K562 (cell line): ENCODE data around the gene ABCG1. TPM values are rescaled to one million over a fixed set of nuclear protein-coding genes. Genes with fewer than 3 reads are reported as not detected.

Source experiments
- ATAC-seq: fragments of 200-7000 bp; cut with Tn5 transposase; 3 replicates; pipeline ENCODE4 v1.9.1; 2020; ENCODE audit warnings: moderate library complexity
- BruUV-seq: library from RNA; stranded (reverse); fragments of 400-500 nt; replicated peaks from 2 replicates; lab custom pipeline; 2021; lab: Mats Ljungman, UMichigan
- CTCF ChIA-PET: fragments of 300-600 bp; formaldehyde crosslinking; extraction: SDS; loops from one replicate; lab custom pipeline; 2021; ENCODE audit warnings: low intra/inter-chr PET ratio; lab: Yijun Ruan, JAX
- POLR2A ChIA-PET: fragments of 300-600, 350-650 bp; sonication (Branson Sonifier 250); formaldehyde crosslinking; extraction: SDS; loops from one replicate; lab custom pipeline; 2021; ENCODE audit warnings: antibody characterized with exemption, inconsistent platforms; lab: Yijun Ruan, JAX
- DNase-seq, 4 experiments: peaks; one replicate each; pipeline versions ENCODE4 v3.0.0 to v3.0.0-alpha.2; 2011 to 2018; ENCODE audit warnings: low spot score in 3 of 4, mixed read lengths in 3 of 4; ENCODE audit errors: extremely low read depth in 1 of 4
- FAIRE-seq: peaks from 2 replicates; lab custom pipeline; 2011; peaks lifted over from hg19 to GRCh38; lab: Jason Lieb, UNC
- H2AFZ ChIP-seq: 2 replicates; pipeline ENCODE4 v1.6.0; 2011; ENCODE audit warnings: low read depth, low read length, control low read depth, inconsistent platforms
- H3K27ac ChIP-seq: fragments of 200-600 bp; 3 replicates; pipeline ENCODE4 v1.8.0; 2011; ENCODE audit warnings: low read depth, mild to moderate bottlenecking, control low read depth, inconsistent platforms, low read length, moderate library complexity, mixed read lengths; ENCODE audit errors: extremely low read depth
- H3K27me3 ChIP-seq, 2 experiments: fragments of 300-600 bp in 1 of 2; 2 replicates in 1 of 2; 3 replicates in 1 of 2; pipeline versions ENCODE4 v1.6.0 to v1.8.0; 2011; ENCODE audit warnings: inconsistent platforms in 2 of 2, low read length in 2 of 2, mild to moderate bottlenecking in 1 of 2, mixed read lengths in 1 of 2, moderate library complexity in 1 of 2; ENCODE audit not compliant: control insufficient read depth in 2 of 2, insufficient read depth in 2 of 2
- H3K36me3 ChIP-seq: fragments of 300-600 bp; 3 replicates; pipeline ENCODE4 v1.8.0; 2011; ENCODE audit warnings: mild to moderate bottlenecking, low read length, inconsistent platforms; ENCODE audit not compliant: control insufficient read depth, insufficient read depth
- H3K4me1 ChIP-seq, 2 experiments: fragments of 200-600 bp in 1 of 2; replicated peaks in 1 of 2; 2 replicates in 1 of 2; 3 replicates in 1 of 2; pipeline versions ENCODE4 v1.5.1 to v1.8.0; 2011; ENCODE audit warnings: inconsistent platforms in 2 of 2, low read length in 2 of 2, mild to moderate bottlenecking in 1 of 2, mixed read lengths in 1 of 2, moderate library complexity in 1 of 2; ENCODE audit not compliant: control insufficient read depth in 2 of 2, insufficient read depth in 2 of 2
- H3K4me2 ChIP-seq: 2 replicates; pipeline ENCODE4 v1.6.1; 2011; ENCODE audit warnings: low read length, control low read depth, inconsistent platforms, mixed read lengths; ENCODE audit not compliant: insufficient read depth
- H3K4me3 ChIP-seq: fragments of 200-600 bp; sonication (generic), shearing (Covaris generic); 2 replicates; pipeline ENCODE4 v1.5.1; 2016; ENCODE audit warnings: control low read depth, inconsistent platforms
- H3K79me2 ChIP-seq: fragments of 200-600 bp; 3 replicates; pipeline ENCODE4 v1.8.0; 2011; ENCODE audit warnings: low read length, inconsistent platforms; ENCODE audit not compliant: control insufficient read depth, insufficient read depth
- H3K9ac ChIP-seq, 2 experiments: 2 replicates each; pipeline versions ENCODE4 v1.6.0 to v1.6.1; 2011; ENCODE audit warnings: low read depth in 2 of 2, low read length in 2 of 2, control low read depth in 1 of 2, inconsistent platforms in 1 of 2, mild to moderate bottlenecking in 1 of 2, mixed read lengths in 1 of 2; ENCODE audit not compliant: insufficient read depth in 1 of 2
- H3K9me1 ChIP-seq: one replicate; pipeline ENCODE4 v1.6.0; 2011; ENCODE audit warnings: inconsistent platforms, mild to moderate bottlenecking, low read length, moderate library complexity; ENCODE audit not compliant: control insufficient read depth, insufficient read depth
- H3K9me3 ChIP-seq: replicated peaks from 2 replicates; pipeline ENCODE4 v1.5.1; 2011; ENCODE audit warnings: low read depth, low read length, inconsistent platforms; ENCODE audit not compliant: control insufficient read depth, insufficient read depth
- H4K20me1 ChIP-seq: replicated peaks from 2 replicates; pipeline ENCODE4 v1.6.1; 2011; ENCODE audit warnings: low read length, inconsistent platforms, mixed read lengths; ENCODE audit not compliant: control insufficient read depth, insufficient read depth
- ERF ChIP-seq: fragments of 450-650 bp; formaldehyde crosslinking; IDR thresholded peaks from 2 replicates; pipeline ENCODE4 v1.4.0; 2020; ENCODE audit warnings: mild to moderate bottlenecking, mixed read lengths
- POLR3A ChIP-seq: IDR thresholded peaks from 2 replicates; pipeline ENCODE4 v1.6.1; 2011; ENCODE audit warnings: borderline replicate concordance, mild to moderate bottlenecking, moderate library complexity; ENCODE audit not compliant: insufficient read length, insufficient read depth; ENCODE audit errors: extremely low read depth
- ZNF263 ChIP-seq: sonication (generic); formaldehyde crosslinking; IDR thresholded peaks from 2 replicates; pipeline ENCODE4 v1.8.0; 2022; ENCODE audit warnings: mild to moderate bottlenecking, missing genetic modification reagents, borderline replicate concordance
- WGBS: fragments of 100-300 bp; shearing (Covaris generic); methylation state at CpG from one replicate; pipeline ENCODE4 v1.1.6; 2016; ENCODE audit warnings: low coverage, mixed read lengths; ENCODE audit not compliant: insufficient coverage; ENCODE audit errors: missing lambda C conversion rate; 5-methylcytosine and 5-hydroxymethylcytosine counted together
- in situ Hi-C: fragments of 300-500 bp; cut with MboI; formaldehyde crosslinking; loops from 4 replicates; pipeline ENCODE4 v1.15.0; 2018; ENCODE audit warnings: inconsistent platforms, mixed read lengths
- intact Hi-C: fragments of 100-400 bp; cut with micrococcal nuclease; formaldehyde crosslinking; loops from 2 replicates; pipeline ENCODE4 v1.14.2; 2022
- polyA plus RNA-seq, 8 experiments: library from polyadenylated mRNA; depleted of rRNA in 4 of 8; stranded (reverse) in 5 of 8; unstranded in 3 of 8; fragments of >200 nt; fragmentation: Nextera tagmentation in 2 of 8; fragmentation: Illumina TruSeq in 1 of 8; extraction: Ambion mirVana in 2 of 8; extraction: Trizol in 1 of 8; gene quantifications; 2 replicates each; pipeline versions ENCODE4 v1.2.1 to v1.2.3, GENCODE V29; 2011 to 2014; ENCODE audit warnings: inconsistent platforms in 1 of 8, missing spikeins in 1 of 8
- total RNA-seq, 7 experiments: library from RNA; depleted of rRNA in 6 of 7; stranded (reverse); fragments of >200 nt in 6 of 7; fragmentation: Illumina TruSeq in 2 of 7; extraction: Trizol in 2 of 7; gene quantifications; 2 replicates each; pipeline versions ENCODE4 v1.2.1 to v1.2.3, GENCODE V29; 2011 to 2021; ENCODE audit warnings: low replicate concordance in 1 of 7

Gene ABCG1
- total and polyA plus RNA-seq, 9 of the 15 experiments (the other 6 are each of a cell fraction or from before 2014, with no cell fraction given): 0.04 to 0.09 TPM; not detected in 7

- no peaks in the 10 kb centered on the region for H3K36me3 ChIP-seq
- no peaks in the 10 kb centered on the region for H3K79me2 ChIP-seq
- no peak overlapping the region for H3K4me3 ChIP-seq
- FAIRE-seq: no peak
- H3K9me3 ChIP-seq: no peaks in the 10 kb centered on the region
- 0 out of 2 replicates have a peak, but pooled peaks cover 13% of the 10 kb centered on the region for H4K20me1 ChIP-seq
- no peak overlapping the region for H3K4me2 ChIP-seq
- H3K27me3 ChIP-seq: peaks cover 20 to 59% of the 10 kb centered on the region in 2 experiments
- no peak overlapping the region for H3K9ac ChIP-seq
- intact Hi-C loops: no loop called here
- WGBS: 3% methylated on average over 7 of the region's 7 CpGs
- H3K4me1 ChIP-seq: no peaks in the 10 kb centered on the region
- no peak overlapping the region for H2AFZ ChIP-seq
- ATAC-seq: no peak
- TF ChIP-seq ZNF263 (CRISPR knock-in tag): no peak
- TF ChIP-seq POLR3A: no peak
- TF ChIP-seq, all 486 proteins: peak for 0
- H3K9me1 ChIP-seq: peaks cover 2% of the 10 kb centered on the region
- BruUV-seq: no TSS peak
- in situ Hi-C loops: no loop called here
- CTCF ChIA-PET: interaction anchor here (0.6 kb wide), 1 partner anchor 123 kb away, joined by 3 read pairs; no protein-coding TSS in a partner anchor
- no peak overlapping the region for H3K27ac ChIP-seq
- POLR2A ChIA-PET: no interaction called here
- no peak for DNase-seq
Observed at GRCh38 chr21:42266971-42267556, 48.1 kb downstream of the ABCG1 start.

GRCh38 chr21:42269386-42269785 lies 50.4 kb downstream of the ABCG1 start:
- Histone ChIP-seq H3K27ac (no peak overlapping the region), H3K4me3 (no peak overlapping the region), H2AFZ (no peak overlapping the region), H3K79me2 (no peaks in the 10 kb centered on the region), H3K9me3 (no peaks in the 10 kb centered on the region), H3K9me1 (peaks cover 2% of the 10 kb centered on the region), H3K36me3 (no peaks in the 10 kb centered on the region), H3K4me2 (no peak overlapping the region), H3K4me1 (peaks cover 0 to 5% of the 10 kb centered on the region in 2 experiments; a peak in 1 of 5 replicates), H4K20me1 (peaks cover 14% of the 10 kb centered on the region; the same call in 1 of the 2 replicates), H3K9ac (no peak overlapping the region), H3K27me3 (peaks cover 13 to 60% of the 10 kb centered on the region in 2 experiments)
- DNase-seq (no peak), ATAC-seq (no peak), FAIRE-seq (no peak)
- in situ Hi-C loops: no loop called here
- ChIA-PET CTCF (interaction anchor here (0.6 kb wide), 1 partner anchor 68 kb away, joined by 4 read pairs; no protein-coding TSS in a partner anchor), POLR2A (interaction anchor here (1.6 kb wide), 1 partner anchor 31 kb away, joined by 3 read pairs; no protein-coding TSS in a partner anchor)
- WGBS: under 1% methylated on average over 10 of the region's 10 CpGs
- no peak for TF ChIP-seq ERF (CRISPR knock-in tag)
- BruUV-seq: no TSS peak
- intact Hi-C loops: no loop called here
